Trophoblast cell (in vitro differentiated cells and primary cell): ENCODE measurements around the gene UPB1.

ENCODE experiments used
- DNase-seq, 2 donors: peaks; one replicate each; pipeline ENCODE4 v3.0.0-alpha.2; 2016
- H2AFZ ChIP-seq: 2 replicates; pipeline ENCODE4 v1.6.1; 2013; ENCODE audit warnings: low read length, moderate library complexity, mild to moderate bottlenecking; ENCODE audit not compliant: insufficient read depth, poor library complexity
- H2AK5ac ChIP-seq: 2 replicates; pipeline ENCODE4 v1.6.1; 2013; ENCODE audit warnings: mild to moderate bottlenecking, low read length
- H2BK120ac ChIP-seq: 2 replicates; pipeline ENCODE4 v1.6.1; 2013; ENCODE audit warnings: low read length, mild to moderate bottlenecking, moderate library complexity; ENCODE audit not compliant: insufficient read depth, poor library complexity
- H2BK12ac ChIP-seq: 2 replicates; pipeline ENCODE4 v1.6.1; 2013; ENCODE audit warnings: mild to moderate bottlenecking, low read length, moderate library complexity
- H2BK5ac ChIP-seq: 2 replicates; pipeline ENCODE4 v1.6.1; 2013; ENCODE audit warnings: low read length, low read depth, moderate library complexity, mild to moderate bottlenecking; ENCODE audit not compliant: poor library complexity
- H3K14ac ChIP-seq: 2 replicates; pipeline ENCODE4 v1.6.1; 2013; ENCODE audit warnings: mild to moderate bottlenecking, low read length
- H3K18ac ChIP-seq: 2 replicates; pipeline ENCODE4 v1.6.1; 2013; ENCODE audit warnings: mild to moderate bottlenecking, low read length
- H3K23ac ChIP-seq: 2 replicates; pipeline ENCODE4 v1.6.1; 2013; ENCODE audit warnings: low read length
- H3K27ac ChIP-seq: 2 replicates; pipeline ENCODE4 v1.5.1; 2013; ENCODE audit warnings: low read depth, mild to moderate bottlenecking, inconsistent platforms, low read length, moderate library complexity
- H3K27me3 ChIP-seq: 2 replicates; pipeline ENCODE4 v1.6.1; 2013; ENCODE audit warnings: inconsistent platforms, mild to moderate bottlenecking, low read length, moderate library complexity; ENCODE audit not compliant: insufficient read depth
- H3K36me3 ChIP-seq, 2 experiments: 1 replicate in 1 of 2; 2 replicates in 1 of 2; pipeline ENCODE4 v1.6.1; 2013; ENCODE audit warnings: low read length in 2 of 2, mild to moderate bottlenecking in 2 of 2, moderate library complexity in 1 of 2; ENCODE audit not compliant: insufficient read depth in 2 of 2, control insufficient read depth in 1 of 2
- H3K4ac ChIP-seq: 2 replicates; pipeline ENCODE4 v1.6.1; 2013; ENCODE audit warnings: low read depth, mild to moderate bottlenecking, low read length, moderate library complexity
- H3K4me1 ChIP-seq, 2 experiments: 1 replicate in 1 of 2; 2 replicates in 1 of 2; pipeline ENCODE4 v1.6.1; 2013; ENCODE audit warnings: low read length in 2 of 2, mild to moderate bottlenecking in 2 of 2, moderate library complexity in 1 of 2; ENCODE audit not compliant: insufficient read depth in 2 of 2, control insufficient read depth in 1 of 2
- H3K4me2 ChIP-seq: 2 replicates; pipeline ENCODE4 v1.6.1; 2013; ENCODE audit warnings: inconsistent platforms, mild to moderate bottlenecking, low read length, moderate library complexity
- H3K4me3 ChIP-seq: 2 replicates; pipeline ENCODE4 v1.5.1; 2013; ENCODE audit warnings: mild to moderate bottlenecking, low read depth, low read length, inconsistent platforms
- H3K79me1 ChIP-seq: one replicate; pipeline ENCODE4 v1.6.1; 2013; ENCODE audit warnings: low read length
- H3K79me2 ChIP-seq: 2 replicates; pipeline ENCODE4 v1.6.1; 2013; ENCODE audit warnings: low read length, mild to moderate bottlenecking; ENCODE audit not compliant: control insufficient read depth, insufficient read depth, poor library complexity
- H3K9ac ChIP-seq: 2 replicates; pipeline ENCODE4 v1.6.1; 2013; ENCODE audit warnings: mild to moderate bottlenecking, low read length
- H3K9me3 ChIP-seq: 2 replicates; pipeline ENCODE4 v1.6.1; 2013; ENCODE audit warnings: low read depth, mild to moderate bottlenecking, control low read depth, inconsistent platforms, low read length; ENCODE audit not compliant: insufficient read depth
- H4K12ac ChIP-seq: 2 replicates; pipeline ENCODE4 v1.6.1; 2013; ENCODE audit warnings: low read depth, mild to moderate bottlenecking, low read length, moderate library complexity
- H4K8ac ChIP-seq: 2 replicates; pipeline ENCODE4 v1.6.1; 2013; ENCODE audit warnings: low read depth, mild to moderate bottlenecking, low read length, moderate library complexity
- H4K91ac ChIP-seq: one replicate; pipeline ENCODE4 v1.6.1; 2013; ENCODE audit warnings: low read depth, mild to moderate bottlenecking, low read length, moderate library complexity
- WGBS: extraction: QIAGEN DNeasy Blood & Tissue Kit; methylation state at CpG from one replicate; pipeline ENCODE4 v1.1.7; 2013; ENCODE audit warnings: missing lambda C conversion rate; ENCODE audit not compliant: insufficient read length, insufficient coverage; ENCODE audit errors: extremely low coverage; 5-methylcytosine and 5-hydroxymethylcytosine counted together

The UPB1 gene

DNA sequence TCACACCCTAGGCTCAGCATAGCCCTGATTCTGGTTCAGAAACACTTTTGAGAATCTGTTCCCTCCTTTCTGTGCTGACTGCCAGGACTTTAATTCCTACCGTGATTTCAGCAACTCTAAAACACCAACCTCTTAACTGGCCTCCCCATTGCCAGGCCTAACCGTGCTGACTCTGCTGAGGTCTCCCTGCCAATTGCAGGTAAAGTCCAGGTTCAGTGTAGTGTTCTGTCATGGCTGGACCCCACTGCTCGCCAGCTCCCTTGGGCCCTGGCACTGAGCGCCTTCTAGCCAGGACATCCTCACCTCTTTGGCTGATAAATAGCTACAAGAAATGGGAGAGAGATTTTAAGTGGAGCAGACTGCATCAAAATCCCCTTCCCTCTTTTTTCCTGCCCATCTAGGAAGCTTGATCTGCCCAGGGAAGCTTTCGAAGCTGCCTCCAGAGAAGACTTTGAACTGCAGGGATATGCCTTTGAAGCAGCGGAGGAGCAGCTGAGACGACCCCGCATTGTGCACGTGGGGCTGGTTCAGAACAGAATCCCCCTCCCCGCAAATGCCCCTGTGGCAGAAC lies 4.7 kb downstream of the UPB1 start:
- H3K9me3 ChIP-seq, result peaks cover 7% of the 10 kb centered on the region
- H3K9ac ChIP-seq, result no peak overlapping the region
- no peaks in the 10 kb centered on the region for H3K79me1 ChIP-seq
- peaks cover 16% of the 10 kb centered on the region for H3K27me3 ChIP-seq
- no peak overlapping the region for H2BK5ac ChIP-seq
- H3K36me3 ChIP-seq, result no peaks in the 10 kb centered on the region
- H2AFZ ChIP-seq, result no peak overlapping the region
- no peak for DNase-seq
- no peak overlapping the region for H4K12ac ChIP-seq
- no peaks in the 10 kb centered on the region for H3K79me2 ChIP-seq
- H2AK5ac ChIP-seq, result no peak overlapping the region
- H4K91ac ChIP-seq, result no peak overlapping the region
- no peak overlapping the region for H4K8ac ChIP-seq
- no peak overlapping the region for H3K18ac ChIP-seq
- no peak overlapping the region for H3K4ac ChIP-seq
- H3K4me2 ChIP-seq, result no peak overlapping the region
- H3K4me1 ChIP-seq, result peaks cover 0 to 1% of the 10 kb centered on the region in 2 experiments
- no CpG with 5 or more reads among the region's 10 CpGs for WGBS
- H2BK120ac ChIP-seq, result no peak overlapping the region
- H3K4me3 ChIP-seq, result no peak overlapping the region
- H3K27ac ChIP-seq, result no peak overlapping the region
- no peak overlapping the region for H3K23ac ChIP-seq
- H2BK12ac ChIP-seq, result no peak overlapping the region
- H3K14ac ChIP-seq, result no peak overlapping the region

DNA sequence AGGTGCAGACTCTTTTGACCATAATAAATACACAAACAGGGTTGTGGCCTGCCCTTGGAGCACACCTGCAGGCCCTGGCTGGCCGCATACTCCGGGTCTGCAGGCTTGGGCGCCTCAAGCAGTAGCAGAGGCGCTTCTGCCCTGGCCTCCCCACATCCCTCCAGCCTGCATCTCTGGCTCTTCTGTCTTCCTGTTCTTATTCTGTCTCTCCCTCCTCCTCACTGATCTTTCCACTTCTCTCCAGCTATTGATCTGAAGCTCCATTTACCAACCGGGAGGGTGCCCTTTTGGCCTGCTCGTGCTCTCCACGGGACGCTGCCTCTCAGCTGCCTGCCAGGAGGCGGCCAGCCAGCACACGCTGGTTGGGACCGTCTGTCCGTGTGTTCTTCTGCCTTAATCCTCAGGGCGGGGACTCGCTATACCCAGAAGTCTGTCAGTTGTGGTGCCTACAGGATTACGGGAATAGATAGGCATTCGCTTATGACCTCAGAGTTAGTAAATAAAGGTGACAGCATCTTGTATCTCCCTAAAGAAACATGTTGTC lies 5.2 kb downstream of the UPB1 start:
- H2BK12ac ChIP-seq, result no peak overlapping the region
- no peak overlapping the region for H4K8ac ChIP-seq
- no peak overlapping the region for H2BK120ac ChIP-seq
- no peak overlapping the region for H3K4me3 ChIP-seq
- no peaks in the 10 kb centered on the region for H3K36me3 ChIP-seq
- H4K12ac ChIP-seq, result no peak overlapping the region
- H3K9me3 ChIP-seq, result peaks cover 2% of the 10 kb centered on the region
- no peak overlapping the region for H3K18ac ChIP-seq
- no peak overlapping the region for H2AK5ac ChIP-seq
- H3K4me2 ChIP-seq, result no peak overlapping the region
- H2BK5ac ChIP-seq, result no peak overlapping the region
- H3K27ac ChIP-seq, result no peak overlapping the region
- H3K4me1 ChIP-seq, result no peaks in the 10 kb centered on the region
- H3K14ac ChIP-seq, result no peak overlapping the region
- H4K91ac ChIP-seq, result no peak overlapping the region
- no peak for DNase-seq
- H3K79me1 ChIP-seq, result no peaks in the 10 kb centered on the region
- no peaks in the 10 kb centered on the region for H3K79me2 ChIP-seq
- H3K9ac ChIP-seq, result no peak overlapping the region
- no CpG with 5 or more reads among the region's 16 CpGs for WGBS
- H2AFZ ChIP-seq, result no peak overlapping the region
- H3K23ac ChIP-seq, result no peak overlapping the region
- H3K27me3 ChIP-seq, result peaks cover 10% of the 10 kb centered on the region
- no peak overlapping the region for H3K4ac ChIP-seq

DNA sequence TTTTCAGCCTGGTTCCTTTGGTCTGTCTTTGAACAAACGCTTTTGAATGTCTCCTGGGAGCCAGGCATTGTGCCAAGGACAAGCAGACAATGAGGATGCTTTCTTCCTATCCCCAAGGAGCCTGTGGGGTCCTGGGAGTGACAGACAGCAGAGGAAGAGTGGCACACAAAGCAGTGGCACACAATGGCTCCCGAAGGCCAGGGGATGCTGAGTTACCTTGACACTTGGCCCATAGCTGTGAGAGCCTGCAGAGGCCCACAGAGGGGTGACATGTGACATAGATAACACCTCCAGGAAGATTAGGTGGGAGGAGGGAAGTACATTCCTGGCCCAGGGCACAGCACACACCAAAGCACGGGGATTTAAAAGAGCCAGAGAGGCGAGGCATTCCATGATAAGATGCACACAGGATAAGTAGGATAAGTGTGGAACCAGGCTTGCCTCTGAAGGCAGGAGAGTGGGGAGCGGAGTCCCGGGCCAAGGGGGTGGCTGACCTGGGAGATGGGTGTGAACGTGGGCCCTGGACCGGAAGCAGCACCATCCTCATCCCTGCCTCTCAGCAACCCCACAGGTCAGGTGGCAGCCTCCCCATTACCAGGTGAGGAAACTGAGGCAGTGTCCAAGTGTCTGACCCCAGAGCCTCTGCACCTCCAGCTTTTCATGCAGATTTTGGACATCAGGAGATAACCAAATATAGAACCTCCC lies 6.3 kb downstream of the UPB1 start:
- DNase-seq, result peak in 1 of 2 donors; percentile 64
- H3K79me2 ChIP-seq, result no peaks in the 10 kb centered on the region
- no peak overlapping the region for H3K4me3 ChIP-seq
- no peak overlapping the region for H3K27ac ChIP-seq
- H3K36me3 ChIP-seq, result no peaks in the 10 kb centered on the region
- no peak overlapping the region for H2AFZ ChIP-seq
- H3K23ac ChIP-seq, result no peak overlapping the region
- no CpG with 5 or more reads among the region's 8 CpGs for WGBS
- H4K8ac ChIP-seq, result no peak overlapping the region
- H3K4me2 ChIP-seq, result no peak overlapping the region
- H3K4ac ChIP-seq, result no peak overlapping the region
- no peaks in the 10 kb centered on the region for H3K9me3 ChIP-seq
- no peaks in the 10 kb centered on the region for H3K4me1 ChIP-seq
- H3K79me1 ChIP-seq, result no peaks in the 10 kb centered on the region
- no peak overlapping the region for H2BK5ac ChIP-seq
- H3K27me3 ChIP-seq, result peaks cover 2% of the 10 kb centered on the region
- no peak overlapping the region for H4K12ac ChIP-seq
- H3K18ac ChIP-seq, result no peak overlapping the region
- no peak overlapping the region for H2AK5ac ChIP-seq
- no peak overlapping the region for H4K91ac ChIP-seq
- no peak overlapping the region for H2BK120ac ChIP-seq
- no peak overlapping the region for H3K9ac ChIP-seq
- H3K14ac ChIP-seq, result no peak overlapping the region
- no peak overlapping the region for H2BK12ac ChIP-seq

DNA sequence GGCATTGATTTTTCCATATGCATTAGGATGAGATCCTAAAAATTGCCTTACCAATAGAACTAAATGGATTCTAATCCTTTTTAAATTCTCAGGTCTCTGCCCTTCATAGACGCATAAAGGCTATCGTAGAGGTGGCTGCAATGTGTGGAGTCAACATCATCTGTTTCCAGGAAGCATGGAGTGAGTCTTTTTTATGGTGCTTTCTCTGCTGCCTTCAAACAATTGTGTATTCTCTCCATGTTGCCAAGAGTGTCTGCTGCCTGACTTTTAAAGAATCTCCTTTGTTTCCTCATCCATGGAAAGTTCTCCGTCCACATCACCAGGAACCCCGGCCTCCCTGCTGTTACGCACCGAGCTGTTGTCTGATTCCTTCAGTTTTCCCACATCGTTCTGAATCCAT lies 6.9 kb downstream of the UPB1 start:
- Histone ChIP-seq H3K79me2 (no peaks in the 10 kb centered on the region), H2BK12ac (no peak overlapping the region), H3K18ac (no peak overlapping the region), H3K4me3 (no peak overlapping the region), H4K8ac (no peak overlapping the region), H3K9me3 (no peaks in the 10 kb centered on the region), H2AK5ac (no peak overlapping the region), H3K27ac (no peak overlapping the region), H3K4me2 (no peak overlapping the region), H3K4ac (no peak overlapping the region), H2BK5ac (no peak overlapping the region), H3K9ac (no peak overlapping the region), H3K14ac (no peak overlapping the region), H3K4me1 (no peaks in the 10 kb centered on the region), H3K23ac (no peak overlapping the region), H3K36me3 (no peaks in the 10 kb centered on the region), H2BK120ac (no peak overlapping the region), H2AFZ (no peak overlapping the region), H4K12ac (no peak overlapping the region), H4K91ac (no peak overlapping the region), H3K79me1 (no peaks in the 10 kb centered on the region), H3K27me3 (no peaks in the 10 kb centered on the region)
- WGBS, result no CpG with 5 or more reads among the region's 7 CpGs
- DNase-seq, result peak in 1 of 2 donors; percentile 47
